HG03280 (cell line): Measurements from ENCODE around the gene MBD2.

ENCODE experiments used
- ATAC-seq: cut with Tn5 transposase; IDR thresholded peaks from one replicate; pipeline ENCODE4 v1.9.1; 2021; ENCODE audit warnings: mild to moderate bottlenecking, moderate library complexity; ENCODE audit not compliant: unreplicated experiment

Gene MBD2

GRCh38 chr18:54116541-54117257 is 107.8 kb downstream of the MBD2 start:
- no peak for ATAC-seq

- no peak for ATAC-seq
These were observed 112.1 kb downstream of the MBD2 start for GRCh38 chr18:54112356-54112755.

DNA sequence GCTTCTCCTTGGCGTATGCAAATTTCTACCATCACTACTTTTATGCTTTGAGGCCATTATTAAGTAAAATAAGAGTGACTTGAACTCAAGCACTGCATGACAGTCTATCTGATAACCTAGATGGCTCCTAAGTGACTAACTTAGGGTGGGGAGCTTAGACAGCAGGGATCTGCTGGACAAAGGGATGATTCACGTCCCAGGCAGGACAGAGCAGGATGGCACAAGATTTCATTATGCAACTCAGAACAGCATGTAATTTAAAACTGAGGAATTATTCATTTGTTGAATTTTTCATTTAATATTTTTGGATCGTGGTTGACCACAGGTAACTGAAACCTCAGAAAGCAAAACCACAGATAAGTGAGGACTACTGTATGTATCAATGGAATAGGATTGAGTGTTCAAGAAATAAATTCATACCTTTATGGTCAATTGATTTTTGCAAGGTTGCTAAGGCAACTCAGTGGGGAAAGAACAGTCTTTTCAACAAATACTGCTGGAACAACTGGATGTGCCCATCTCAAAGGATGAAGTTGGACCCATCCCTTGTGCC is 115.3 kb downstream of the MBD2 start:
- ATAC-seq, result no peak

DNA sequence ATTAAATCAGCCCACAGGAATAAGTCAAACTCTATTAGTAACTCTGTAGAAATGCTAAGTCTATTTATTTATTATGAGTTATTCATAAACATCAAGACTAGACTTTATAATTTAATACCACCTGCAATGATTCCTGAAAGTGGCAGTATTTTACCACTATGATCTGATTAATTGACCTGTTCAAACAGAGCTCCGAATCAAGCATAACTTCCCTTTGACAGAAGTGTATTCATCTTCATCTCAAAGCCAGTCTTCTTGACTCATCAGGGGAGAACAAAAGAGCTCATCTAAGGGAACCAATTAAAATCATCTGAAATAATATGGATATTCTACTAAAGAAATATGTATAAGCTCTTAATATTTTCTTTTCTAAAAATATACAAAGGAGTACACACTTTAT is 122.3 kb downstream of the MBD2 start:
- ATAC-seq, result no peak
